ENCODE measurements around the gene ALKBH3.

ALKBH3 gene

GRCh38 chr11:43963279-43963620 is 82.6 kb downstream of the ALKBH3 start:
- Histone ChIP-seq H3K36me3 (ENCODE audit: insufficient read depth, low read length) (no peaks in the 10 kb centered on the region), H3K9me3 (ENCODE audit: low read depth, low read length) (no peaks in the 10 kb centered on the region), H3K4me3 (no peak overlapping the region), H3K9ac (ENCODE audit: insufficient read length) (no peak overlapping the region), H3K27ac (no peak overlapping the region)
- no peak for DNase-seq (ENCODE audit: low read depth, low spot score)
- no peak for TF ChIP-seq POLR2AphosphoS5 (IDR thresholded peaks at IDR 0.05; ENCODE audit: borderline replicate concordance, low read depth, low read length)
- no peak for TF ChIP-seq EZH2 (IDR thresholded peaks at IDR 0.05)
- no peak for TF ChIP-seq FOXP2 (optimal IDR thresholded peaks at IDR 0.05; ENCODE audit: control extremely low read depth, extremely low read length, insufficient read depth)

GRCh38 chr11:43967661-43968060 is 87.0 kb downstream of the ALKBH3 start:
- TF ChIP-seq POLR2AphosphoS5 (IDR thresholded peaks at IDR 0.05; ENCODE audit: borderline replicate concordance, low read depth, low read length) (no peak), EZH2 (IDR thresholded peaks at IDR 0.05) (no peak), FOXP2 (optimal IDR thresholded peaks at IDR 0.05; ENCODE audit: control extremely low read depth, extremely low read length, insufficient read depth) (no peak)
- DNase-seq (ENCODE audit: low read depth, low spot score) = no peak

DNA sequence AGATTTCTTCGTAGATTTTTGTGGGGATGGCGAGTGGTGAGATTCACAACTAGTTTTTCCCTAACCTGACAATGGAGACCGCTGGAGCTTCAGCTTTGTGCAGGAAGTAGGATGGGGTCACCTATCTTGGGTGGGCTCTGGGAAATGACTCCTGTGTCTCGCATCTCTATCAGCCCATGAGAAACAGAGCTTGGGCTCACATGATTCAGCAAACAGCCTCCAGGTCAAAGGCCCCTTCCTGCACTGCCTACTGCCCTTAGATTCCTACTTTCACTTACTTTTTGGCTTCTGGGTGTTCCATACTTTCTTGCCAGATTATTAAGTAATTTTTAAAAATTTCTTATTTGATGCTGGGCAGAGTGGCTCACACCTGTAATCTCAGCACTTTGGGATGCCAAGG is 88.1 kb downstream of the ALKBH3 start:
- Histone ChIP-seq H3K36me3 (ENCODE audit: insufficient read depth, low read length) (no peaks in the 10 kb centered on the region), H3K9ac (ENCODE audit: insufficient read length) (no peak overlapping the region), H3K9me3 (ENCODE audit: low read depth, low read length) (no peaks in the 10 kb centered on the region), H3K4me3 (no peak overlapping the region), H3K27ac (no peak overlapping the region)
- no peak for DNase-seq (ENCODE audit: low read depth, low spot score)
- no peak for TF ChIP-seq FOXP2 (optimal IDR thresholded peaks at IDR 0.05; ENCODE audit: control extremely low read depth, extremely low read length, insufficient read depth)
- TF ChIP-seq POLR2AphosphoS5 (IDR thresholded peaks at IDR 0.05; ENCODE audit: borderline replicate concordance, low read depth, low read length) = no peak
- TF ChIP-seq EZH2 (IDR thresholded peaks at IDR 0.05) = no peak

More at GRCh38 chr11:43967661-43968060, 87.0 kb downstream of the ALKBH3 start:
- Histone ChIP-seq H3K9ac (ENCODE audit: insufficient read length) (no peak overlapping the region), H3K27ac (no peak overlapping the region), H3K36me3 (ENCODE audit: insufficient read depth, low read length) (no peaks in the 10 kb centered on the region), H3K4me3 (no peak overlapping the region), H3K9me3 (ENCODE audit: low read depth, low read length) (no peaks in the 10 kb centered on the region)

DNA sequence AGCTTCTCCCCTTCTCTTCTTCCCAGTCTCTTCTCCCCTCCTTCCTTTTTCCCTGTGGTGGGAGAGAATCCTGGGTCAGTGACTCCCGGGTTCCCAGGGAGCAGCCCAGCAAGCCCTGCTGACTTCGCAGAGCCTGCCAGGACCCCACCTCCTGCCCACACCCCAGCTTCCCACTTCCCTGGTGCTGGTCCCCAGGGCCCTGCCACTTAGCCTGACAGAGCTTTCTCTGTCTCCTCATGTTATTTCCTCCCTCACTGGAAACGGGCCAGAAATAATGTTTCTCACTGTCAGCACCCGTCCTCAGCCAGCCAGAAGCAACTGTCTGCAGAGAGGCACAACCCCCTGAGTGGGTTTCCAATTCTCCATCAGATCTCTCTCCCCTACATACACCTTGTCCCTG is 88.9 kb downstream of the ALKBH3 start:
- H3K9ac ChIP-seq (ENCODE audit: insufficient read length) = no peak overlapping the region
- H3K27ac ChIP-seq = no peak overlapping the region
- no peak for DNase-seq (ENCODE audit: low read depth, low spot score)

More for the DNA sequence above, 88.9 kb downstream of the ALKBH3 start:
- no peaks in the 10 kb centered on the region for H3K36me3 ChIP-seq (ENCODE audit: insufficient read depth, low read length)
- TF ChIP-seq FOXP2 (optimal IDR thresholded peaks at IDR 0.05; ENCODE audit: control extremely low read depth, extremely low read length, insufficient read depth) (no peak), POLR2AphosphoS5 (IDR thresholded peaks at IDR 0.05; ENCODE audit: borderline replicate concordance, low read depth, low read length) (no peak), EZH2 (IDR thresholded peaks at IDR 0.05) (no peak)
- H3K4me3 ChIP-seq = no peak overlapping the region
- no peaks in the 10 kb centered on the region for H3K9me3 ChIP-seq (ENCODE audit: low read depth, low read length)

All from SK-N-MC (cell line).